Measurements from ENCODE around the gene SAMSN1.
"Not testable (repeated sequence)": the region's sequence is repeated elsewhere in the genome, so short reads cannot be mapped to it uniquely, and the experiment has no call there.

The SAMSN1 gene

GRCh38 chr21:14567331-14568279 is 21.5 kb upstream of the SAMSN1 start:
- intact Hi-C loops (cut with DNase I), result no loop called here
- DNase-seq, result no peak

GRCh38 chr21:14566894-14567293 is 20.8 kb upstream of the SAMSN1 start:
- intact Hi-C loops (cut with DNase I), result no loop called here
- no peak for DNase-seq

- DNase-seq, result no peak
- intact Hi-C loops (cut with DNase I), result no loop called here
These were observed 16.8 kb upstream of the SAMSN1 start for GRCh38 chr21:14562959-14563358.

- no peak for DNase-seq
These were observed 14.4 kb upstream of the SAMSN1 start for GRCh38 chr21:14560555-14560954.

GRCh38 chr21:14560139-14560538 is 14.0 kb upstream of the SAMSN1 start:
- DNase-seq, result no peak
- intact Hi-C loops (cut with DNase I), result no loop called here

More at GRCh38 chr21:14560555-14560954, 14.4 kb upstream of the SAMSN1 start:
- intact Hi-C loops (cut with DNase I), result no loop called here

- DNase-seq, result no peak
- intact Hi-C loops (cut with DNase I), result no loop called here
These were observed 13.0 kb upstream of the SAMSN1 start for GRCh38 chr21:14559102-14559501.

- intact Hi-C loops (cut with DNase I), result no loop called here
- DNase-seq, result no peak
These were observed 11.3 kb upstream of the SAMSN1 start for GRCh38 chr21:14557413-14557812.

- intact Hi-C loops (cut with DNase I), result no loop called here
- no peak for DNase-seq
These were observed 8.8 kb upstream of the SAMSN1 start for GRCh38 chr21:14554948-14555347.

- intact Hi-C loops (cut with DNase I), result no loop called here
- no peak for DNase-seq
These were observed 7.3 kb upstream of the SAMSN1 start for GRCh38 chr21:14553422-14553821.

GRCh38 chr21:14551741-14552140 is 5.6 kb upstream of the SAMSN1 start:
- DNase-seq, result no peak
- intact Hi-C loops (cut with DNase I), result no loop called here

- intact Hi-C loops (cut with DNase I), result no loop called here
- no peak for DNase-seq
These were observed 4.0 kb upstream of the SAMSN1 start for GRCh38 chr21:14550135-14550534.

- no peak for DNase-seq
- intact Hi-C loops (cut with DNase I), result no loop called here
These were observed 2.7 kb upstream of the SAMSN1 start for GRCh38 chr21:14548779-14549178.

- intact Hi-C loops (cut with DNase I), result no loop called here
- DNase-seq, result no peak
These were observed 1.9 kb upstream of the SAMSN1 start for GRCh38 chr21:14547834-14548513.

- DNase-seq; intact Hi-C loops (cut with DNase I): not testable (repeated sequence)
These were observed 604 bp upstream of the SAMSN1 start for GRCh38 chr21:14546719-14547118.

GRCh38 chr21:14543983-14544382 is 2.1 kb downstream of the SAMSN1 start:
- intact Hi-C loops (cut with DNase I), result no loop called here

GRCh38 chr21:14542638-14543037 is 3.5 kb downstream of the SAMSN1 start:
- no peak for DNase-seq
- intact Hi-C loops (cut with DNase I), result no loop called here

More at GRCh38 chr21:14543983-14544382, 2.1 kb downstream of the SAMSN1 start:
- no peak for DNase-seq

GRCh38 chr21:14541841-14542490 is 4.1 kb downstream of the SAMSN1 start:
- no peak for DNase-seq
- intact Hi-C loops (cut with DNase I), result no loop called here

GRCh38 chr21:14538483-14538882 is 7.6 kb downstream of the SAMSN1 start:
- intact Hi-C loops (cut with DNase I), result no loop called here
- DNase-seq, result no peak

- intact Hi-C loops (cut with DNase I), result no loop called here
- DNase-seq, result no peak
These were observed 9.2 kb downstream of the SAMSN1 start for GRCh38 chr21:14536929-14537328.

GRCh38 chr21:14535702-14536101 is 10.4 kb downstream of the SAMSN1 start:
- no peak for DNase-seq
- intact Hi-C loops (cut with DNase I), result no loop called here
